SK-N-SH treated with all-trans-retinoic acid at 6 μM for 48 hours (cell line): ENCODE results near the gene FRMD5.
A peak's percentile ranks its signal among the peaks of the same experiment; 100 is the strongest.
"Not testable (repeated sequence)": the region's sequence is repeated elsewhere in the genome, so short reads cannot be mapped to it uniquely, and the experiment has no call there.

Experiments
- ATAC-seq: fragments of 200-7000 bp; cut with Tn5 transposase; 3 replicates; pipeline ENCODE4 v1.9.1; 2020; ENCODE audit warnings: mild to moderate bottlenecking, moderate library complexity
- ARNTL ChIP-seq: fragments of 450-650 bp; formaldehyde crosslinking; IDR thresholded peaks from 2 replicates; pipeline ENCODE4 v1.5.0; 2020; ENCODE audit warnings: low read depth, mild to moderate bottlenecking, moderate library complexity, borderline replicate concordance
- BACH2 ChIP-seq: fragments of 250-450 bp; sonication (Bioruptor Pico); IDR thresholded peaks from 2 replicates; pipeline ENCODE4 v1.9.0; 2021; ENCODE audit warnings: mild to moderate bottlenecking, borderline replicate concordance
- CREB5 ChIP-seq: fragments of 250-450 bp; sonication (Bioruptor Pico); IDR thresholded peaks from 2 replicates; pipeline ENCODE4 v1.5.1; 2020; ENCODE audit warnings: low read depth, mild to moderate bottlenecking, moderate library complexity
- CSRNP3 ChIP-seq: fragments of 250-450 bp; sonication (Bioruptor Pico); IDR thresholded peaks from 2 replicates; pipeline ENCODE4 v1.5.1; 2021; ENCODE audit warnings: mild to moderate bottlenecking, moderate library complexity
- ESRRG ChIP-seq: fragments of 250-450 bp; sonication (Bioruptor Pico); IDR thresholded peaks from 2 replicates; pipeline ENCODE4 v1.6.1; 2021; ENCODE audit warnings: mild to moderate bottlenecking
- GLIS3 ChIP-seq: fragments of 250-450 bp; sonication (Bioruptor Pico); IDR thresholded peaks from 2 replicates; pipeline ENCODE4 v1.5.0; 2020; ENCODE audit warnings: mild to moderate bottlenecking, moderate library complexity
- PATZ1 ChIP-seq: fragments of 250-450 bp; sonication (Bioruptor Pico); IDR thresholded peaks from 2 replicates; pipeline ENCODE4 v1.8.0; 2020; ENCODE audit warnings: mild to moderate bottlenecking, moderate library complexity, borderline replicate concordance
- POU6F1 ChIP-seq: fragments of 250-450 bp; sonication (Bioruptor Pico); IDR thresholded peaks from 2 replicates; pipeline ENCODE4 v1.8.0; 2021; ENCODE audit warnings: low read depth, mild to moderate bottlenecking, moderate library complexity, borderline replicate concordance
- PPARA ChIP-seq: fragments of 250-450 bp; sonication (Bioruptor Pico); IDR thresholded peaks from 2 replicates; pipeline ENCODE4 v1.5.0; 2020; ENCODE audit warnings: mild to moderate bottlenecking, borderline replicate concordance
- SNAI2 ChIP-seq: fragments of 250-450 bp; sonication (Bioruptor Pico); IDR thresholded peaks from 2 replicates; pipeline ENCODE4 v1.5.0; 2020; ENCODE audit warnings: mild to moderate bottlenecking, moderate library complexity
- TCF4 ChIP-seq: fragments of 250-450 bp; sonication (Bioruptor Pico); IDR thresholded peaks from 2 replicates; pipeline ENCODE4 v1.8.0; 2021; ENCODE audit warnings: mild to moderate bottlenecking, moderate library complexity, borderline replicate concordance
- TOX ChIP-seq: fragments of 250-450 bp; sonication (Bioruptor Pico); IDR thresholded peaks from 2 replicates; pipeline ENCODE4 v1.8.0; 2021; ENCODE audit warnings: mild to moderate bottlenecking, moderate library complexity, borderline replicate concordance
- ZC3H10 ChIP-seq: fragments of 250-450 bp; sonication (Bioruptor Pico); IDR thresholded peaks from 2 replicates; pipeline ENCODE4 v1.5.1; 2021; ENCODE audit warnings: mild to moderate bottlenecking, moderate library complexity
- ZFP30 ChIP-seq: fragments of 450-650 bp; formaldehyde crosslinking; IDR thresholded peaks from 2 replicates; pipeline ENCODE4 v1.5.0; 2022; ENCODE audit warnings: mild to moderate bottlenecking, moderate library complexity
- ZNF70 ChIP-seq: fragments of 450-650 bp; formaldehyde crosslinking; IDR thresholded peaks from 2 replicates; pipeline ENCODE4 v1.5.0; 2020; ENCODE audit warnings: mild to moderate bottlenecking, moderate library complexity

FRMD5 gene

GRCh38 chr15:43826029-43826507, 369.0 kb downstream of the FRMD5 start:
- ATAC-seq: no peak
- no peak for TF ChIP-seq ZNF70 (CRISPR knock-in tag)
- no peak for TF ChIP-seq BACH2 (CRISPR knock-in tag)
- no peak for TF ChIP-seq PPARA
- no peak for TF ChIP-seq POU6F1 (CRISPR knock-in tag)
- TF ChIP-seq CREB5 (CRISPR knock-in tag): no peak
- TF ChIP-seq ZC3H10 (CRISPR knock-in tag): no peak
- TF ChIP-seq CSRNP3 (CRISPR knock-in tag): no peak

- ATAC-seq: not testable (repeated sequence)
These were observed 369.8 kb downstream of the FRMD5 start for GRCh38 chr15:43825305-43825704.

- ATAC-seq: peak; percentile 88
- no peak for TF ChIP-seq PATZ1
- TF ChIP-seq, all 23 proteins: peak for 0
These were observed 370.5 kb downstream of the FRMD5 start, which contains the start of gene MFAP1 for GRCh38 chr15:43824302-43825246. TSS of gene MFAP1 (minus strand) at chr15:43824690. CDS start at chr15:43824569, 121 bp downstream.

GRCh38 chr15:43821505-43821904, 373.6 kb downstream of the FRMD5 start:
- TF ChIP-seq TCF4 (no peak), PPARA (no peak), ARNTL (CRISPR knock-in tag) (no peak), ZNF70 (CRISPR knock-in tag) (no peak), ZFP30 (CRISPR knock-in tag) (no peak), SNAI2 (no peak), GLIS3 (CRISPR knock-in tag) (no peak), TOX (CRISPR knock-in tag) (no peak), ESRRG (CRISPR knock-in tag) (no peak), ZC3H10 (CRISPR knock-in tag) (no peak)
- no peak for ATAC-seq
